ENCODE data around the gene ACOX3. TPM values are rescaled to one million over a fixed set of nuclear protein-coding genes. Genes with fewer than 3 reads are reported as not detected.

ACOX3 gene
- total and polyA plus RNA-seq, 9 donors = 10.1 to 32.4 (median 21.3) TPM

DNA sequence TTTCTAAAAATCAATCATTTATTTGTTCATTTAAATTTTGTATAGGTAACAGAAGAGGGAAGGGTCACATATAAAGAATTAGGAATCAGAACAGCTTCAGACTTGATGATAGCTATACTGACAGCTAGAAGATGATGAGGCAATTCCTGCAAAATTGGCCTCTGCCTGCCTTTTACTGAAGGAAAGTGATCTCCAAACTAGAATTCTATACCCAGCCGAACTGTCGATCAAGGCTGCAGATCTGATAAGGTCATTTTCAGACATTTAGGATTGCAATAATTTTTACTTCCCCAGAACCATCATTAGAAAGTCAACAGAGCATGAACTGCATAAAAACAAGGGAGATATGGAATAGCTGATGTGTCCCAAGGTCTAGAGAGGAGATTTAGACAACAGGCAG, 104.7 kb downstream of the ACOX3 start:
- H3K4me3 ChIP-seq = no peak overlapping the region
- no peaks in the 10 kb centered on the region for H3K27me3 ChIP-seq
- no peaks in the 10 kb centered on the region for H3K9me3 ChIP-seq
- peaks cover 3% of the 10 kb centered on the region for H3K4me1 ChIP-seq (ENCODE audit: insufficient read depth)
- TF ChIP-seq, protein P1, sequence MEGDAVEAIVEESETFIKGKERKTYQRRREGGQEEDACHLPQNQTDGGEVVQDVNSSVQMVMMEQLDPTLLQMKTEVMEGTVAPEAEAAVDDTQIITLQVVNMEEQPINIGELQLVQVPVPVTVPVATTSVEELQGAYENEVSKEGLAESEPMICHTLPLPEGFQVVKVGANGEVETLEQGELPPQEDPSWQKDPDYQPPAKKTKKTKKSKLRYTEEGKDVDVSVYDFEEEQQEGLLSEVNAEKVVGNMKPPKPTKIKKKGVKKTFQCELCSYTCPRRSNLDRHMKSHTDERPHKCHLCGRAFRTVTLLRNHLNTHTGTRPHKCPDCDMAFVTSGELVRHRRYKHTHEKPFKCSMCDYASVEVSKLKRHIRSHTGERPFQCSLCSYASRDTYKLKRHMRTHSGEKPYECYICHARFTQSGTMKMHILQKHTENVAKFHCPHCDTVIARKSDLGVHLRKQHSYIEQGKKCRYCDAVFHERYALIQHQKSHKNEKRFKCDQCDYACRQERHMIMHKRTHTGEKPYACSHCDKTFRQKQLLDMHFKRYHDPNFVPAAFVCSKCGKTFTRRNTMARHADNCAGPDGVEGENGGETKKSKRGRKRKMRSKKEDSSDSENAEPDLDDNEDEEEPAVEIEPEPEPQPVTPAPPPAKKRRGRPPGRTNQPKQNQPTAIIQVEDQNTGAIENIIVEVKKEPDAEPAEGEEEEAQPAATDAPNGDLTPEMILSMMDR (IDR thresholded peaks at IDR 0.05) = no peak
- TF ChIP-seq EP300 (IDR thresholded peaks at IDR 0.05) = no peak
- WGBS, 3 donors = 95 to 99% (median 97%) methylated on average over 2 of the region's 2 CpGs
- no peak overlapping the region for H3K27ac ChIP-seq
- DNase-seq = no peak
- intact Hi-C loops (cut with DNase I) = no loop called here
- no peaks in the 10 kb centered on the region for H3K36me3 ChIP-seq

GRCh38 chr4:8334786-8335460, 105.6 kb downstream of the ACOX3 start:
- intact Hi-C loops (cut with DNase I) = no loop called here
- Histone ChIP-seq H3K4me3 (no peak overlapping the region), H3K9me3 (no peaks in the 10 kb centered on the region), H3K27ac (no peak overlapping the region), H3K27me3 (no peaks in the 10 kb centered on the region), H3K36me3 (no peaks in the 10 kb centered on the region), H3K4me1 (ENCODE audit: insufficient read depth) (peaks cover 1% of the 10 kb centered on the region)
- 94 to 97% (median 95%) methylated on average over 13 of the region's 13 CpGs for WGBS, 3 donors
- TF ChIP-seq, protein P1 (IDR thresholded peaks at IDR 0.05) = no peak
- no peak for TF ChIP-seq EP300 (IDR thresholded peaks at IDR 0.05)
- TF ChIP-seq POLR2A (IDR thresholded peaks at IDR 0.05) = no peak
- no peak for DNase-seq

- TF ChIP-seq EP300 (IDR thresholded peaks at IDR 0.05) (no peak), POLR2A (IDR thresholded peaks at IDR 0.05) (no peak)
- TF ChIP-seq, protein P1 (IDR thresholded peaks at IDR 0.05) = no peak
- no peak overlapping the region for H3K27ac ChIP-seq
- H3K36me3 ChIP-seq = no peaks in the 10 kb centered on the region
- no peaks in the 10 kb centered on the region for H3K9me3 ChIP-seq
- intact Hi-C loops (cut with DNase I) = no loop called here
- no peak overlapping the region for H3K4me3 ChIP-seq
- 81 to 90% (median 85%) methylated on average over 14 of the region's 14 CpGs for WGBS, 3 donors
- DNase-seq = no peak
- no peaks in the 10 kb centered on the region for H3K27me3 ChIP-seq
- peaks cover 1% of the 10 kb centered on the region for H3K4me1 ChIP-seq (ENCODE audit: insufficient read depth)
Measured at GRCh38 chr4:8333726-8334460, 106.6 kb downstream of the ACOX3 start.

DNA sequence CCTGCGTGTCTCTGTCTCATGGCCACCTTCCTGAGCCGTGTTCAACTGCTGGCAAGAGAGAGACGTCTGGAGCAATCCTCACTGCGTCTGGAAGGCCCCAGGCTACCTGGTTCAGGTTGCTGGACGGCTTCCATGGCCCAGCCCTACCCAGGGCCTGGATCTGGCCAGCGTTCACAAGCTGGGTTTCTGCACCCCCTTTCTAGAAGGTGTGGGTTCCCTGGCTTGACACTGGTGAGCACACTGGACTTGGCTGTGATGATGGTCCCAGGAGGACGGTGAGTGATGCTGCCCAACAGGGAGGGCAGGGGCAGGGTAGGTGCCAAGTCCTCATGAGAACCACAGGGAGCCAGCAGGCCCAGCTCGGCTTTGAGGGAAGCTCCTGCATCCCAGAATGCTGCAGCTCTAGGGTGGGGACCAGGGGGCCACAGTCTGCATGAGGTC, 107.6 kb downstream of the ACOX3 start:
- intact Hi-C loops (cut with DNase I) = no loop called here
- Histone ChIP-seq H3K27me3 (no peaks in the 10 kb centered on the region), H3K4me3 (no peak overlapping the region), H3K27ac (no peak overlapping the region), H3K9me3 (no peaks in the 10 kb centered on the region), H3K4me1 (ENCODE audit: insufficient read depth) (peaks cover 1% of the 10 kb centered on the region), H3K36me3 (no peaks in the 10 kb centered on the region)
- DNase-seq = peak in 1 of 5 donors; percentile 29
- no peak for TF ChIP-seq EP300 (IDR thresholded peaks at IDR 0.05)
- TF ChIP-seq, protein P1 (IDR thresholded peaks at IDR 0.05) = no peak
- TF ChIP-seq POLR2A (IDR thresholded peaks at IDR 0.05) = no peak
- WGBS, 3 donors = 85 to 89% (median 88%) methylated on average over 8 of the region's 8 CpGs
